Measurements from ENCODE around the gene TCEA2. TPM values are rescaled to one million over a fixed set of nuclear protein-coding genes. Genes with fewer than 3 reads are reported as not detected.
"Not testable (repeated sequence)": the region's sequence is repeated elsewhere in the genome, so short reads cannot be mapped to it uniquely, and the experiment has no call there.

Gene TCEA2
- total RNA-seq, 6 experiments from 2014 or later: 14.8 to 45.6 (median 28.6) TPM

DNA sequence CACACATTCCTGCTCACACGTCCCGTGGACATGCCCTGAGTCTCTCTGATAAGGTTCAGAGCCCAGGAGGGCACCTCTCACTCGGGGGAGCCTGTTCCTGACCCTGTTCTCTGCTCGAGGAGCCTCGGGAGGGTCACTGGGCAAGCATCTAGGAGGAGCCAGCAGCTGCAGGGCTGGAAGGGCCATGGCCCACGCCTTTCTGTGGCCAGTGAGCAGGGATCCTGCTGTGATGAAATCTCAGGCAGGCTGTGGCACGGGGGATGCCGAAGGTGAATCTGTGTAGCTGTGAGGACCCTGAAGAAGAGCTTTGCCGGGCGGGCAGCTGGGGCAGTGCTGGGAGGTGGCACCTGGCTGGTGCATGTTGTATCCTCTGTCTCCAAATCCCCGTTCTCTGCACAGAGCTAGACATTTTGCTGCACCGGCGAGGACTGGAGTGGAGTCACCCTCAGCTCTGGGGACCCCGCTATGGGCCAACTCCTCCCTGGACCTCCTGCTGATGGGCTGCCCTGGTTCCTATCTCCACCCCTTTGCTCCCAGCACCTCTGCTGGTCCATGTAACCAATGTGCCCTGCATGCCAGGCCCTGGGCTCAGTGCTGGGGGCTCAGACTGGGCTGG is 51.5 kb downstream of the TCEA2 start:
- Histone ChIP-seq H3K36me3 (no peaks in the 10 kb centered on the region), H3K27ac (no peak overlapping the region), H3K4me3 (no peak overlapping the region), H3K27me3 (no peaks in the 10 kb centered on the region), H3K9me3 (no peaks in the 10 kb centered on the region), H3K4me1 (no peaks in the 10 kb centered on the region)
- no peak for ATAC-seq
- WGBS (ENCODE audit: insufficient coverage, low coverage, low lambda C conversion rate, missing lambda C conversion rate): 80% methylated on average over 1 of the region's 14 CpGs
- TF ChIP-seq, protein P1, sequence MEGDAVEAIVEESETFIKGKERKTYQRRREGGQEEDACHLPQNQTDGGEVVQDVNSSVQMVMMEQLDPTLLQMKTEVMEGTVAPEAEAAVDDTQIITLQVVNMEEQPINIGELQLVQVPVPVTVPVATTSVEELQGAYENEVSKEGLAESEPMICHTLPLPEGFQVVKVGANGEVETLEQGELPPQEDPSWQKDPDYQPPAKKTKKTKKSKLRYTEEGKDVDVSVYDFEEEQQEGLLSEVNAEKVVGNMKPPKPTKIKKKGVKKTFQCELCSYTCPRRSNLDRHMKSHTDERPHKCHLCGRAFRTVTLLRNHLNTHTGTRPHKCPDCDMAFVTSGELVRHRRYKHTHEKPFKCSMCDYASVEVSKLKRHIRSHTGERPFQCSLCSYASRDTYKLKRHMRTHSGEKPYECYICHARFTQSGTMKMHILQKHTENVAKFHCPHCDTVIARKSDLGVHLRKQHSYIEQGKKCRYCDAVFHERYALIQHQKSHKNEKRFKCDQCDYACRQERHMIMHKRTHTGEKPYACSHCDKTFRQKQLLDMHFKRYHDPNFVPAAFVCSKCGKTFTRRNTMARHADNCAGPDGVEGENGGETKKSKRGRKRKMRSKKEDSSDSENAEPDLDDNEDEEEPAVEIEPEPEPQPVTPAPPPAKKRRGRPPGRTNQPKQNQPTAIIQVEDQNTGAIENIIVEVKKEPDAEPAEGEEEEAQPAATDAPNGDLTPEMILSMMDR (IDR thresholded peaks at IDR 0.05): no peak
- TF ChIP-seq POLR2A (IDR thresholded peaks at IDR 0.05): no peak
- intact Hi-C loops (cut with DNase I): no loop called here
- DNase-seq: peak in 2 of 3 donors; percentile 33 to 44

DNA sequence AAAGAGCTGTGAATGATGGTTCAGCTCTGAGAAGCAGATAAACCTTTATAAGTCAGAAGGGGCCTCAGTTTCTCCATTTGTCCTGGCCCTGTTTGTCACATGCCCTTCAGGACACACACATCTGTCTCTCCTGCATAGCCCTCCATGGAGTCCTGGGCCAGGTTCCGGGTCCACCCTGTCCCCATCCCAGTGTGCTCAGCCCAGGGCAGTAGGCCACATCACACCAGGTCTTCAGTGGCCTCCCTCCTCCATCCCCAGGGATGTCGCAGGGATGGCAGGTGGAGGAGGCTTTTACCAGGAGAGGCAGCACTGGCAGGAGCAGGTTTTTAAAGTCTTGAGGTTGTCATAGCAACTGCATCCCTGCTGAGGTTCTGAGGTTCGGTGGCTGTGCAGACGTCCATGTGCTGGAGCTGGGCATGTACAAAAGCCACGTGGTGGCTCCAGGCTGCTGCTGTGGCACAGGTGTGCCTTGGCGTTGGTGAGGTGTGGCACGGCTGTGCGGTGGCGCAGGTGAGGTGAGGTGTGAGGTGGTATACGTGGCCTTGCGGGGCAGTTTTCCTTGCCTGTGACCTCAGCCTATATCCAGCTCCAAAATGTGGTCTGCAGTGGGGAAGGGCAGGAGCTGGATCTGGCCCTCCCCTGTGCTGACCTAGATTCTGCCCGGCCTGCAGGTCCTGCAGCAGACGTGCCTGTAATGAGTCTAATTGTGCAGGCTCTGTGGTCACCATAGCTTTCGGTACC is 52.3 kb downstream of the TCEA2 start:
- intact Hi-C loops (cut with DNase I): no loop called here
- Histone ChIP-seq H3K9me3 (no peaks in the 10 kb centered on the region), H3K27me3 (no peaks in the 10 kb centered on the region), H3K36me3 (no peaks in the 10 kb centered on the region), H3K4me3 (no peak overlapping the region), H3K4me1 (no peaks in the 10 kb centered on the region), H3K27ac (no peak overlapping the region)
- 65% methylated on average over 9 of the region's 14 CpGs for WGBS (ENCODE audit: insufficient coverage, low coverage, low lambda C conversion rate, missing lambda C conversion rate)
- DNase-seq (peak in 2 of 3 donors; percentile 24 to 35), ATAC-seq (no peak)
- no peak for TF ChIP-seq POLR2A (IDR thresholded peaks at IDR 0.05)
- TF ChIP-seq, protein P1 (IDR thresholded peaks at IDR 0.05): no peak

DNA sequence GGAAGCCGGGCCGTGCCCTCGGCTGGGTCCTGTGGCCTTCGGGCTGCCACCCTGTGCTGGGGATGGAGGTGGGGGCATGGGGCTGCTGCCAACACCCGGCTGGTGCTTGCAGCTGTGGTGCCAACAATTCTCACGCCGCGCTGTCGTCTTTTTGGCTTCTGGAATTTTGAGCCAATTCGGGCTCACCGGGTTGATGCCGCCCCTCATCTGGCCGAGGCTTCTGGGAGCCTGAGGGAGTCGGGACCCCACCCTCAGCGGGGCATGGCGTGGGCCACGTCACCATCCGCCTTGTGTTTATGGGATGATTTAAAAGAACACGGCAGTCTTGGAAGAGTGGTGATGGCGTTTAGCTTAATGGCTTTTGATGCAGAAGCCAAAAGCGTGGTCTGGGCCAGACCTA is 53.0 kb downstream of the TCEA2 start:
- DNase-seq: peak in 1 of 3 donors; percentile 31
- TF ChIP-seq, protein P1 (IDR thresholded peaks at IDR 0.05): no peak
- TF ChIP-seq POLR2A (IDR thresholded peaks at IDR 0.05): no peak
- no peak overlapping the region for H3K4me3 ChIP-seq

DNA sequence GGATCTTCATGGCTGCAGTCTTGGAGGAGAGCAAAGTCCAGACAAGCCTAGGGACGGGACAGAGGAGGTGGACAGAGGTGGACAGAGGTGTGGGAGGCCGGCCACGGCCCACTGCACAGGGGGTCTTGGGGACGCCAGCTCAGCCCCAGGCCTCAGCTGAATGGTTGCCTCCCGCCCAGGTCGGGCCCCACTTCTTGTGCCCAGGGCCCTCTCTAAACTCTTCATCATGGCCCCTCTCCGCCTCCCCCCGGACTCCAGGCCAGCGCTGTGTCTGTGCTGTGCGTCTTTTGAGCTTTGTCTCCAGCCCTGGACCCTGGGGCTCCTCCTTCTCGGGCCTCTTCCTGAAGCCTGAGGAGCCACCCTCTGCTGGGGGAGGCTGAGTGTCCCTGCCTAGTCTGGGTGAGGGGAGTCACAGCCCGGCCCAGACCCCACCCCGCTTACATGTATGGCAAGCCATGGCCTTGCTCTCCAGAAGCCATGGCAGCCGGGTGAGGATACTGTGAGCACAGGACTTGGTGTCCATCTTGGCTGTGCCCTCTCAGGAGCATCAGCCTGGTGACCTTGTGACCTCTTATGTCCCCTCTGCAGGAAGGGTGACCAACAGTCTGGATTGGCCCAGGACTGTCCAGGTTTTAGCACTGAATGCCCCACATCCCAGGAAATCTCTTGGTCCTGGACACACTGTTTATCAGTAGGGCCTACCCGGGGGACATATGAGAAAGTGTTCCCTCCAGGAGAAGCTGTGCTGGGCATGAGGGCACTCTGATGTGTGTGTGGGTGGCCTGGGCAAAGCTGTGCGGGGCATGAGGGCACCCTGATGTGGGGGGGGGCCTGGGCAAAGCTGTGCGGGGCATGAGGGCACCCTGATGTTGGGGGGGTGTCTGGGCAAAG is 53.8 kb downstream of the TCEA2 start:
- Histone ChIP-seq H3K4me3 (no peak overlapping the region), H3K27ac (no peak overlapping the region), H3K36me3 (no peaks in the 10 kb centered on the region), H3K27me3 (no peaks in the 10 kb centered on the region), H3K4me1 (no peaks in the 10 kb centered on the region), H3K9me3 (no peaks in the 10 kb centered on the region)
- DNase-seq: peak in 2 of 3 donors; percentile 34 to 42
- WGBS (ENCODE audit: insufficient coverage, low coverage, low lambda C conversion rate, missing lambda C conversion rate): 65% methylated on average over 4 of the region's 17 CpGs
- intact Hi-C loops (cut with DNase I): no loop called here
- TF ChIP-seq POLR2A (IDR thresholded peaks at IDR 0.05): no peak
- TF ChIP-seq, protein P1 (IDR thresholded peaks at IDR 0.05): no peak
- no peak for ATAC-seq

More for the DNA sequence above, 53.0 kb downstream of the TCEA2 start:
- H3K9me3 ChIP-seq: no peaks in the 10 kb centered on the region
- H3K27ac ChIP-seq: no peak overlapping the region
- intact Hi-C loops (cut with DNase I): no loop called here
- no peaks in the 10 kb centered on the region for H3K36me3 ChIP-seq
- ATAC-seq: no peak
- 90% methylated on average over 14 of the region's 21 CpGs for WGBS (ENCODE audit: insufficient coverage, low coverage, low lambda C conversion rate, missing lambda C conversion rate)
- no peaks in the 10 kb centered on the region for H3K4me1 ChIP-seq
- H3K27me3 ChIP-seq: no peaks in the 10 kb centered on the region

DNA sequence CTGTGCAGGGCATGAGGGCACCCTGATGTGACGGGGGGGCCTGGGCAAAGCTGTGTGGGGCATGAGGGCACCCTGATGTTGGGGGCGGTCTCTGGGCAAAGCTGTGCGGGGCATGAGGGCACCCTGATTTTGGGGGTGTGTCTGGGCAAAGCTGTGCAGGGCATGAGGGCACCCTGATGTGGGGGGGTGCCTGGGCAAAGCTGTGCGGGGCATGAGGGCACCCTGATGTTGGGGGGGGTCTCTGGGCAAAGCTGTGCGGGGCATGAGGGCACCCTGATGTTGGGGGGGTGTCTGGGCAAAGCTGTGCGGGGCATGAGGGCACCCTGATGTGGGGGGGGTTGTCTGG is 54.4 kb downstream of the TCEA2 start:
- H3K4me3 ChIP-seq; H3K27ac ChIP-seq; H3K27me3 ChIP-seq; ATAC-seq; intact Hi-C loops (cut with DNase I); H3K9me3 ChIP-seq; H3K4me1 ChIP-seq; H3K36me3 ChIP-seq: not testable (repeated sequence)
- DNase-seq: peak in 1 of 3 donors; percentile 9
- 100% methylated on average over 2 of the region's 6 CpGs for WGBS (ENCODE audit: insufficient coverage, low coverage, low lambda C conversion rate, missing lambda C conversion rate)
